SJCRH30 (cell line): ENCODE data around the gene CAMTA1. TPM values are rescaled to one million over a fixed set of nuclear protein-coding genes. Genes with fewer than 3 reads are reported as not detected.
A peak's percentile ranks its signal among the peaks of the same experiment; 100 is the strongest.

Experiments
- DNase-seq, 2 experiments: peaks; one replicate each; pipeline ENCODE4 v3.0.0-alpha.2; 2015 to 2020
- H3K27ac ChIP-seq: fragments of 250-450 bp; sonication (Bioruptor Pico); 2 replicates; pipeline ENCODE4 v1.5.1; 2020; ENCODE audit warnings: mild to moderate bottlenecking, moderate library complexity
- H3K27me3 ChIP-seq: fragments of 250-450 bp; sonication (Bioruptor Pico); 2 replicates; pipeline ENCODE4 v1.5.1; 2020; ENCODE audit warnings: mild to moderate bottlenecking, moderate library complexity
- H3K36me3 ChIP-seq: fragments of 250-450 bp; sonication (Bioruptor Pico); 2 replicates; pipeline ENCODE4 v1.5.1; 2020; ENCODE audit warnings: mild to moderate bottlenecking, moderate library complexity
- H3K4me1 ChIP-seq: fragments of 250-450 bp; sonication (Bioruptor Pico); 2 replicates; pipeline ENCODE4 v1.5.1; 2020; ENCODE audit warnings: mild to moderate bottlenecking, moderate library complexity
- H3K4me3 ChIP-seq: fragments of 250-450 bp; sonication (Bioruptor Pico); 2 replicates; pipeline ENCODE4 v1.5.1; 2020; ENCODE audit warnings: mild to moderate bottlenecking, moderate library complexity
- H3K9me3 ChIP-seq: fragments of 250-450 bp; sonication (Bioruptor Pico); replicated peaks from 2 replicates; pipeline ENCODE4 v1.5.1; 2020; ENCODE audit warnings: mild to moderate bottlenecking, moderate library complexity
- total RNA-seq: library from RNA; depleted of rRNA; stranded (reverse); fragments of >200 nt; shearing (Covaris generic); gene quantifications from 2 replicates; pipeline ENCODE4 v1.2.3, GENCODE V29; 2014

CAMTA1 gene
- total RNA-seq, 1 experiment from 2014 or later, result 153 TPM

- Histone ChIP-seq H3K9me3 (no peaks in the 10 kb centered on the region), H3K27ac (no peak overlapping the region), H3K36me3 (no peaks in the 10 kb centered on the region), H3K4me1 (no peaks in the 10 kb centered on the region; the same call in 1 of the 2 replicates), H3K4me3 (no peak overlapping the region), H3K27me3 (peaks cover 13% of the 10 kb centered on the region; the same call in 1 of the 2 replicates)
- no peak for DNase-seq
Observed at GRCh38 chr1:7355646-7356045, 570.4 kb downstream of the CAMTA1 start.

GRCh38 chr1:7356079-7356478 is 570.8 kb downstream of the CAMTA1 start:
- Histone ChIP-seq H3K9me3 (no peaks in the 10 kb centered on the region), H3K4me1 (peaks cover under 1% of the 10 kb centered on the region), H3K4me3 (no peak overlapping the region), H3K27me3 (peaks cover 13% of the 10 kb centered on the region; the same call in 1 of the 2 replicates), H3K36me3 (no peaks in the 10 kb centered on the region), H3K27ac (no peak overlapping the region)
- DNase-seq, result no peak

- DNase-seq, result no peak
- H3K4me1 ChIP-seq, result peaks cover 11% of the 10 kb centered on the region
- 0 out of 2 replicates have a peak, but pooled peaks cover 11% of the 10 kb centered on the region for H3K27me3 ChIP-seq
- no peak overlapping the region for H3K27ac ChIP-seq
- no peak overlapping the region for H3K4me3 ChIP-seq
- H3K36me3 ChIP-seq, result no peaks in the 10 kb centered on the region
- H3K9me3 ChIP-seq, result no peaks in the 10 kb centered on the region; the same call in 1 of the 2 replicates
Observed at GRCh38 chr1:7358425-7358824, 573.2 kb downstream of the CAMTA1 start.

DNA sequence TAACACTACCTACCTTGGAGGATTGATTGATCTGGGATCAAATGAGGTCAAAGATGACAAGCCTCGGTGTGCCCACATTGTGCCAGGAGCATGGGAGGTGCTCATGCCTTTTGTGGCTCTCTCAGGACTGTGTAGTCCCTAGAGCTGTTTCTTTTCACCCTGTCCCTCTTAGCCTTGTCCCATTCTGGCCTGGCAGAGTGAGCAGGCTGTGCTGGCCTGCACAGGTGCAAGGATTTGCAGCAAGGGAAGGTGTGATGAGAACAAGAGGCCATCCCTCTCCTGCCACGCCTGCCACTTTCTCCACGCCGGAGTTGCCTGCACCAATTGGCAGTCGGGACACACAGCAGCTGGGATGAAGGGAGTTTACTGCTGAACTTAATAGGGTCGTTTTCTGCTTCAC is 575.3 kb downstream of the CAMTA1 start:
- Histone ChIP-seq H3K27me3 (0 out of 2 replicates have a peak, but pooled peaks cover 11% of the 10 kb centered on the region), H3K4me1 (peaks cover 11% of the 10 kb centered on the region), H3K27ac (no peak overlapping the region), H3K4me3 (no peak overlapping the region), H3K9me3 (peaks cover 3% of the 10 kb centered on the region), H3K36me3 (no peaks in the 10 kb centered on the region)
- DNase-seq, result no peak

DNA sequence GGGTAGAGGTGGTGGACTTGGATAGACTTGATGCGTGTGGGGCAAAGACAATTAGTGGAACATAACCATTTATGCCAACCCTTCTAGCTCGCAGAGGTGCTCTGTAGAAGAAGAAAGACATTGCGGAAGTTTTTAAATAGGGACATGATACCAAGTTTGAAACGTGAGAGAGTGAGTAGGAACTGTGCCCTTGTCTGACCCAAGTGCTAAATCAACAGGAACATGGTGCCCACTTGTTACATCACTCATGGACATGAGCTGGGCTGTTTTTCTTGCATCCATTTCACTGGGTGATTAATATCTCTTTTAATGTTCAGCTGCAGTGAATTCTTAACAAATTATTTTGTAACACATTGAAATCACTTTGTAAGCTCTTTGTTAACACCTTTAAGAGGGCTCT is 577.7 kb downstream of the CAMTA1 start:
- Histone ChIP-seq H3K36me3 (no peaks in the 10 kb centered on the region), H3K4me1 (peaks cover 11% of the 10 kb centered on the region), H3K9me3 (peaks cover 3% of the 10 kb centered on the region), H3K27ac (no peak overlapping the region), H3K4me3 (no peak overlapping the region), H3K27me3 (0 out of 2 replicates have a peak, but pooled peaks cover 6% of the 10 kb centered on the region)
- no peak for DNase-seq

DNA sequence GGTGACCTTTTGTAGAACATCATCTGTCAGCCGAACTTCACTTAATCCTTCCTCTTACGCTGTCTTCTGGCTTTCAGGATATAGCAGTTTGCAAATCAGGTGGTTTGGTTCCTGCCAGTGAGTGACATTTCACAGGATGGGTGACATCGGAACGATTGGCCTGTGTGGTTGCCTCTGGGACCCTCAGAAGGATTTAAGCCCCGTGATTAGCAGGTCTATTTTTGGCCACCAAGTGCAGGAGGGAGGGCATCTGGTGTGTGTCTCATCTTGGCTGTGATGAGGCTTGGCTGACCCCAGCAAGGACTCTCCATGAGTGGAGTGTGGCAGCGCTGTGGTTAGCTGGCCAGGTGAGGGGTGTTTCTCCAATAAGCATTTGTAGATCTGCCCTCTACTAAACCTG is 578.2 kb downstream of the CAMTA1 start:
- no peaks in the 10 kb centered on the region for H3K36me3 ChIP-seq
- peaks cover 3% of the 10 kb centered on the region for H3K9me3 ChIP-seq
- no peak overlapping the region for H3K27ac ChIP-seq
- H3K27me3 ChIP-seq, result 0 out of 2 replicates have a peak, but pooled peaks cover 6% of the 10 kb centered on the region
- no peak overlapping the region for H3K4me3 ChIP-seq
- H3K4me1 ChIP-seq, result peaks cover 11% of the 10 kb centered on the region
- DNase-seq, result no peak

GRCh38 chr1:7365706-7366105 is 580.5 kb downstream of the CAMTA1 start:
- Histone ChIP-seq H3K4me3 (no peak overlapping the region), H3K36me3 (no peaks in the 10 kb centered on the region), H3K27me3 (0 out of 2 replicates have a peak, but pooled peaks cover 2% of the 10 kb centered on the region), H3K9me3 (peaks cover 3% of the 10 kb centered on the region), H3K4me1 (peaks cover 11% of the 10 kb centered on the region), H3K27ac (no peak overlapping the region)
- DNase-seq, result no peak

GRCh38 chr1:7366286-7366954 is 581.2 kb downstream of the CAMTA1 start:
- Histone ChIP-seq H3K27me3 (0 out of 2 replicates have a peak, but pooled peaks cover 2% of the 10 kb centered on the region), H3K9me3 (peaks cover 3% of the 10 kb centered on the region), H3K4me1 (peaks cover 7% of the 10 kb centered on the region), H3K36me3 (no peaks in the 10 kb centered on the region), H3K4me3 (no peak overlapping the region), H3K27ac (no peak overlapping the region)
- DNase-seq, result no peak

GRCh38 chr1:7366955-7367665 is 581.9 kb downstream of the CAMTA1 start:
- Histone ChIP-seq H3K4me1 (no peaks in the 10 kb centered on the region; the same call in 1 of the 2 replicates), H3K36me3 (no peaks in the 10 kb centered on the region), H3K27me3 (0 out of 2 replicates have a peak, but pooled peaks cover 2% of the 10 kb centered on the region), H3K4me3 (no peak overlapping the region), H3K9me3 (peaks cover 3% of the 10 kb centered on the region), H3K27ac (no peak overlapping the region)
- DNase-seq, result no peak

DNA sequence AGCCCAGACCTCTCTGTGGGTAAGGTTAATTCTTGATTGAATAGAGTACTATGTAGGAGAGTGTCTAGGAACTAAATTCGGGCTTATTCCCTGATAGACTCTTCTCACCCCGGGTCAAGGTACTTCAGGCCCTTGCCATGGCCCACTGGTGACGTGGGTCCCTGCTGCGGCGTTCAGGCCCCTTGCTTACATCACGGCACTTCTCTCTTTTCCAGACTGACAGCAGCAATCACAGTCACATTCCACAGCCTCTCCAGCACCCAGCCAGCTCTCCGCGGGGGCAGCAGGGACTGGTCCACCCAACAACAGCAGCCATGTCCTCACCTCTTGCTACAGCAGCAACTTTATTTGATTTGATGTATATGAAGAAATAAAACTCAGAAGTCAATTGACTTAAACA is 584.6 kb downstream of the CAMTA1 start:
- H3K27ac ChIP-seq, result no peak overlapping the region
- H3K36me3 ChIP-seq, result no peaks in the 10 kb centered on the region
- no peaks in the 10 kb centered on the region for H3K27me3 ChIP-seq
- no peak overlapping the region for H3K4me3 ChIP-seq
- H3K4me1 ChIP-seq, result peaks cover 2% of the 10 kb centered on the region; the same call in 1 of the 2 replicates
- no peak for DNase-seq
- H3K9me3 ChIP-seq, result no peaks in the 10 kb centered on the region

GRCh38 chr1:7371926-7372325 is 586.7 kb downstream of the CAMTA1 start:
- no peaks in the 10 kb centered on the region for H3K9me3 ChIP-seq
- no peak overlapping the region for H3K27ac ChIP-seq
- peaks cover 2% of the 10 kb centered on the region; the same call in 1 of the 2 replicates for H3K4me1 ChIP-seq
- no peaks in the 10 kb centered on the region for H3K36me3 ChIP-seq
- H3K4me3 ChIP-seq, result no peak overlapping the region
- no peaks in the 10 kb centered on the region for H3K27me3 ChIP-seq
- no peak for DNase-seq

DNA sequence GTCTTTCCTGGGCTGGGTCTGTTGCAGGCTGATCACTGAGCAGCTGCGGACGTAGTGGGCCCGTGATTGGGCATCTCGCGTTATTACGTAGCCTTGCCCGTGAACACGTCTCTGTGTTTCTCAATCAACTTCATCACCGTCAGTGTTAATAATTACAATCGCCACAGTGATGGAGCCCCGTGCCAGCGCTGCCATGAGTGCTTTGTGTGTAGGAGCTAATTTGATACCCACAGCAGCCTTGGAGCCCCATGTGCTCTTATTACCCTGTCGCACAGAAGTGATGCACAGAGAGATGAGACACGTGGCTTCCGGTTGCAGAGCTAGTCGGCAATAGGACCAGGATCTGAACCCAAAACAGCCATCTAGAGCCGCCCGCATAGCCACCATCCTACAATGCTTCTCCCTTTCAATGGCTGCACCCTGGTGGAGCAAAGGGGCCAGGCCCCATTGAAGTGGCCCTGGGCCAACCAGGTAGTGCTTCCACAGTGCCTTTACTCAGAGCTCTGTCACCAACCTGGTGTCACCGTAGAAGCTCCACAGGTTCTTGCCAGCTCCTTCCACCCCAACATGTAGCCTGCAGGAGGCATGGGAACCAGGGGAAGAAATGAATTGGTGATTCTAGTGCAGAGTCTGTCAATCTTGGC is 587.3 kb downstream of the CAMTA1 start:
- no peaks in the 10 kb centered on the region for H3K27me3 ChIP-seq
- no peak overlapping the region for H3K4me3 ChIP-seq
- no peaks in the 10 kb centered on the region for H3K9me3 ChIP-seq
- H3K36me3 ChIP-seq, result no peaks in the 10 kb centered on the region
- H3K4me1 ChIP-seq, result peaks cover 2% of the 10 kb centered on the region; the same call in 1 of the 2 replicates
- H3K27ac ChIP-seq, result no peak overlapping the region
- no peak for DNase-seq

GRCh38 chr1:7373251-7373650 is 588.0 kb downstream of the CAMTA1 start:
- H3K9me3 ChIP-seq, result no peaks in the 10 kb centered on the region
- no peak overlapping the region for H3K4me3 ChIP-seq
- H3K27me3 ChIP-seq, result no peaks in the 10 kb centered on the region
- no peak for DNase-seq
- no peak overlapping the region for H3K27ac ChIP-seq
- H3K36me3 ChIP-seq, result no peaks in the 10 kb centered on the region
- peaks cover 2% of the 10 kb centered on the region; the same call in 1 of the 2 replicates for H3K4me1 ChIP-seq

DNA sequence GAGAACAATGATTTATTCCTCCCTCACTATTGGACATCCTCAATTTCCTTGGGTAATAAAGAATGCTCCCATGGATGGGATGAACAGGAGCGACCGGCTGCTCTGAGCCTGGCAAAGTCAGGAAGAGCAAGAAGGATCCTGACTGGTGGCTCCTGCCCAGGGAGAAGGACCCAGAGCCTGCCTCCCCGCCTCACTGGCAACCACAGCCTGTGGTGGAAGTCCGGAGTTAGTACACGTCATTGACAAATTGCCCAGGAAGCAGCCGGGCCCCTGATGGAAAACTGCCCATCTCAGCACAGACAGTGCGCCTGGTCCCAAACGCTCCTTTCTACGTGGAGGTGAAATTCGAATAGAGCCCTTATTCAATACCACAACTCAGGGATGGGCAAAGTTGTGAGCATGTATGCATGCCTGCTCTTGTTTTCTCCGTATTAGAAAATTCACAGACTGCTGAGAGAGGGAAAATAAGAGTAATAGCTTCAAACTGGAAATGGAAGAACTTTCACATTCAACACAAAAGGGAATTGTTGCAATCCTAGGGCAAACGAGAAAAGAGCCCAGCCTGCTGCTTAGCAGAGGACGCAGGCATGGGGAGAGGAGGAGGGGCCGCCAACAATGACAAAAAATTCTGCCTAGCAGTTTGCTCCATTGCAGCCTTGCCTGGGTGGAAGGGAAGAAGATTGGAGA is 588.8 kb downstream of the CAMTA1 start:
- Histone ChIP-seq H3K27ac (no peak overlapping the region), H3K4me3 (no peak overlapping the region), H3K36me3 (no peaks in the 10 kb centered on the region), H3K4me1 (peaks cover 5% of the 10 kb centered on the region), H3K9me3 (no peaks in the 10 kb centered on the region), H3K27me3 (no peaks in the 10 kb centered on the region)
- DNase-seq, result peak; percentile 37 to 41
